Measurements from ENCODE around the gene SGCA. TPM values are rescaled to one million over a fixed set of nuclear protein-coding genes. Genes with fewer than 3 reads are reported as not detected.

The SGCA gene
- total RNA-seq, 1 experiment from 2014 or later = 0.24 TPM

- no peak overlapping the region for H3K27ac ChIP-seq (ENCODE audit: insufficient read length, low read depth, low read length)
- H2BK5ac ChIP-seq (ENCODE audit: insufficient read length, low read length) = no peak overlapping the region
- Mint-ChIP-seq H3K9me3 (no peaks in the 10 kb centered on the region; a peak in 1 of 5 replicates), H3K27me3 (ENCODE audit: low read depth) (peaks cover 2% of the 10 kb centered on the region), H3K4me1 (peaks cover 30 to 42% of the 10 kb centered on the region in 2 experiments), H3K36me3 (ENCODE audit: insufficient read depth in 1 of 3, low read depth in 3 of 3) (no peaks in the 10 kb centered on the region), H3K27ac (no peak overlapping the region), H3K4me3 (no peak overlapping the region)
- no peak overlapping the region for H2BK15ac ChIP-seq (ENCODE audit: low read depth, low read length)
- no peak overlapping the region for H3K23ac ChIP-seq (ENCODE audit: insufficient read length, low read depth, low read length)
- no peak overlapping the region for H3K14ac ChIP-seq (ENCODE audit: insufficient read depth, low read length)
- H2BK120ac ChIP-seq (ENCODE audit: low read depth, low read length, poor library complexity, severe bottlenecking) = no peak overlapping the region
- no CpG with 5 or more reads among the region's 3 CpGs for WGBS (ENCODE audit: extremely low coverage, insufficient read length, low lambda C conversion rate)
- H3K4me1 ChIP-seq (ENCODE audit: insufficient read depth, low read length) = no peaks in the 10 kb centered on the region; the same call in 1 of the 2 replicates
- H3K4me2 ChIP-seq (ENCODE audit: insufficient read depth, insufficient read length, low read length) = no peak overlapping the region
- H2AFZ ChIP-seq (ENCODE audit: low read length) = no peak overlapping the region
- H2BK12ac ChIP-seq (ENCODE audit: insufficient read length, low read depth, low read length) = no peak overlapping the region
- H3K9me3 ChIP-seq (ENCODE audit: control insufficient read depth, low read depth, low read length) = no peaks in the 10 kb centered on the region
- H3K79me2 ChIP-seq (ENCODE audit: insufficient read depth, low read length) = no peaks in the 10 kb centered on the region
- H4K20me1 ChIP-seq (ENCODE audit: control insufficient read depth, insufficient read depth, insufficient read length) = no peaks in the 10 kb centered on the region
- no peak overlapping the region for H2AK5ac ChIP-seq (ENCODE audit: insufficient read length, low read length)
- no peak overlapping the region for H3K56ac ChIP-seq (ENCODE audit: insufficient read length, low read depth, low read length)
- H3K4ac ChIP-seq (ENCODE audit: low read depth, low read length) = no peak overlapping the region
- TF ChIP-seq CTCF (conservative IDR thresholded peaks at IDR 0.05) = no peak
- H4K5ac ChIP-seq (ENCODE audit: insufficient read length, low read depth, low read length) = no peak overlapping the region
- no peaks in the 10 kb centered on the region for H3K79me1 ChIP-seq (ENCODE audit: insufficient read depth, low read depth, low read length, poor library complexity, severe bottlenecking)
- H4K91ac ChIP-seq (ENCODE audit: insufficient read length, low read depth, low read length) = no peak overlapping the region
- H2BK20ac ChIP-seq (ENCODE audit: low read depth, low read length, poor library complexity, severe bottlenecking) = no peak overlapping the region
- H4K8ac ChIP-seq (replicated peaks; ENCODE audit: insufficient read length, low read depth, low read length) = no peak overlapping the region
- H3T11ph ChIP-seq (ENCODE audit: low read length) = no peak overlapping the region
- no peak overlapping the region for H3K18ac ChIP-seq (ENCODE audit: insufficient read length, low read depth, low read length)
- H3K27me3 ChIP-seq (ENCODE audit: insufficient read depth, low read length) = no peaks in the 10 kb centered on the region
- no peak for DNase-seq
- no peaks in the 10 kb centered on the region for H3K23me2 ChIP-seq (ENCODE audit: insufficient read length, low read depth, low read length, poor library complexity, severe bottlenecking)
- H3K9ac ChIP-seq (ENCODE audit: extremely low read depth, insufficient read length, low read length) = no peak overlapping the region
Measured at GRCh38 chr17:50218071-50218759, 52.4 kb downstream of the SGCA start.

All from H9 (cell line).